Measurements from ENCODE around the gene DOCK6. TPM values are rescaled to one million over a fixed set of nuclear protein-coding genes. Genes with fewer than 3 reads are reported as not detected.

The DOCK6 gene
- total RNA-seq, 1 donor: 183 TPM

- Histone ChIP-seq H3K4me2 (ENCODE audit: insufficient read depth, low read length) (no peak overlapping the region), H2AFZ (ENCODE audit: low read length) (no peak overlapping the region), H3K4me1 (ENCODE audit: insufficient read depth, low read length) (no peaks in the 10 kb centered on the region), H4K20me1 (ENCODE audit: insufficient read depth, low read length) (no peaks in the 10 kb centered on the region), H3K27ac (ENCODE audit: low read depth, low read length) (no peak overlapping the region), H3K27me3 (ENCODE audit: insufficient read depth, low read length) (no peaks in the 10 kb centered on the region), H3K36me3 (ENCODE audit: insufficient read depth, low read length) (peaks cover 4% of the 10 kb centered on the region), H3K4me3 (ENCODE audit: insufficient read depth, low read length) (no peak overlapping the region), H3K79me2 (ENCODE audit: insufficient read depth, low read length) (no peaks in the 10 kb centered on the region), H3K9me3 (ENCODE audit: low read depth, low read length) (no peaks in the 10 kb centered on the region)
- TF ChIP-seq, protein P1, sequence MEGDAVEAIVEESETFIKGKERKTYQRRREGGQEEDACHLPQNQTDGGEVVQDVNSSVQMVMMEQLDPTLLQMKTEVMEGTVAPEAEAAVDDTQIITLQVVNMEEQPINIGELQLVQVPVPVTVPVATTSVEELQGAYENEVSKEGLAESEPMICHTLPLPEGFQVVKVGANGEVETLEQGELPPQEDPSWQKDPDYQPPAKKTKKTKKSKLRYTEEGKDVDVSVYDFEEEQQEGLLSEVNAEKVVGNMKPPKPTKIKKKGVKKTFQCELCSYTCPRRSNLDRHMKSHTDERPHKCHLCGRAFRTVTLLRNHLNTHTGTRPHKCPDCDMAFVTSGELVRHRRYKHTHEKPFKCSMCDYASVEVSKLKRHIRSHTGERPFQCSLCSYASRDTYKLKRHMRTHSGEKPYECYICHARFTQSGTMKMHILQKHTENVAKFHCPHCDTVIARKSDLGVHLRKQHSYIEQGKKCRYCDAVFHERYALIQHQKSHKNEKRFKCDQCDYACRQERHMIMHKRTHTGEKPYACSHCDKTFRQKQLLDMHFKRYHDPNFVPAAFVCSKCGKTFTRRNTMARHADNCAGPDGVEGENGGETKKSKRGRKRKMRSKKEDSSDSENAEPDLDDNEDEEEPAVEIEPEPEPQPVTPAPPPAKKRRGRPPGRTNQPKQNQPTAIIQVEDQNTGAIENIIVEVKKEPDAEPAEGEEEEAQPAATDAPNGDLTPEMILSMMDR (IDR thresholded peaks at IDR 0.05; ENCODE audit: extremely low read depth, low read depth, low read length): no peak
- peak; percentile 77 for DNase-seq (ENCODE audit: insufficient read length, low spot score, missing footprints)
Observed at GRCh38 chr19:11238041-11238440, 24.3 kb downstream of the DOCK6 start.

- Histone ChIP-seq H3K27me3 (ENCODE audit: insufficient read depth, low read length) (no peaks in the 10 kb centered on the region), H3K79me2 (ENCODE audit: insufficient read depth, low read length) (no peaks in the 10 kb centered on the region), H2AFZ (ENCODE audit: low read length) (no peak overlapping the region), H3K36me3 (ENCODE audit: insufficient read depth, low read length) (peaks cover 10% of the 10 kb centered on the region), H4K20me1 (ENCODE audit: insufficient read depth, low read length) (no peaks in the 10 kb centered on the region), H3K27ac (ENCODE audit: low read depth, low read length) (no peak overlapping the region), H3K9me3 (ENCODE audit: low read depth, low read length) (no peaks in the 10 kb centered on the region), H3K4me1 (ENCODE audit: insufficient read depth, low read length) (no peaks in the 10 kb centered on the region), H3K4me3 (ENCODE audit: insufficient read depth, low read length) (no peak overlapping the region), H3K4me2 (ENCODE audit: insufficient read depth, low read length) (no peak overlapping the region)
- TF ChIP-seq, protein P1 (IDR thresholded peaks at IDR 0.05; ENCODE audit: extremely low read depth, low read depth, low read length): no peak
- peak; percentile 42 for DNase-seq (ENCODE audit: insufficient read length, low spot score, missing footprints)
Observed at GRCh38 chr19:11237321-11237720, 25.0 kb downstream of the DOCK6 start.

GRCh38 chr19:11236324-11237301 lies 25.7 kb downstream of the DOCK6 start:
- no peaks in the 10 kb centered on the region for H3K79me2 ChIP-seq (ENCODE audit: insufficient read depth, low read length)
- no peak overlapping the region for H3K27ac ChIP-seq (ENCODE audit: low read depth, low read length)
- H2AFZ ChIP-seq (ENCODE audit: low read length): no peak overlapping the region
- H3K9me3 ChIP-seq (ENCODE audit: low read depth, low read length): no peaks in the 10 kb centered on the region
- H3K4me1 ChIP-seq (ENCODE audit: insufficient read depth, low read length): no peaks in the 10 kb centered on the region
- no peak overlapping the region for H3K4me2 ChIP-seq (ENCODE audit: insufficient read depth, low read length)
- no peaks in the 10 kb centered on the region for H4K20me1 ChIP-seq (ENCODE audit: insufficient read depth, low read length)
- TF ChIP-seq, protein P1 (IDR thresholded peaks at IDR 0.05; ENCODE audit: extremely low read depth, low read depth, low read length): no peak
- peak; percentile 32 for DNase-seq (ENCODE audit: insufficient read length, low spot score, missing footprints)
- peaks cover 11% of the 10 kb centered on the region for H3K36me3 ChIP-seq (ENCODE audit: insufficient read depth, low read length)
- no peak overlapping the region for H3K4me3 ChIP-seq (ENCODE audit: insufficient read depth, low read length)
- no peaks in the 10 kb centered on the region for H3K27me3 ChIP-seq (ENCODE audit: insufficient read depth, low read length)

- H3K9me3 ChIP-seq (ENCODE audit: low read depth, low read length): no peaks in the 10 kb centered on the region
- H3K4me2 ChIP-seq (ENCODE audit: insufficient read depth, low read length): no peak overlapping the region
- TF ChIP-seq, protein P1 (IDR thresholded peaks at IDR 0.05; ENCODE audit: extremely low read depth, low read depth, low read length): no peak
Observed at GRCh38 chr19:11234486-11235075, 27.7 kb downstream of the DOCK6 start.

More at GRCh38 chr19:11234486-11235075, 27.7 kb downstream of the DOCK6 start:
- no peak overlapping the region for H3K27ac ChIP-seq (ENCODE audit: low read depth, low read length)
- H2AFZ ChIP-seq (ENCODE audit: low read length): no peak overlapping the region
- H3K4me1 ChIP-seq (ENCODE audit: insufficient read depth, low read length): no peaks in the 10 kb centered on the region
- no peaks in the 10 kb centered on the region for H3K27me3 ChIP-seq (ENCODE audit: insufficient read depth, low read length)
- H4K20me1 ChIP-seq (ENCODE audit: insufficient read depth, low read length): no peaks in the 10 kb centered on the region
- H3K36me3 ChIP-seq (ENCODE audit: insufficient read depth, low read length): peaks cover 11% of the 10 kb centered on the region
- DNase-seq (ENCODE audit: insufficient read length, low spot score, missing footprints): peak; percentile 31
- H3K79me2 ChIP-seq (ENCODE audit: insufficient read depth, low read length): no peaks in the 10 kb centered on the region
- no peak overlapping the region for H3K4me3 ChIP-seq (ENCODE audit: insufficient read depth, low read length)

All from osteoblast (primary cell).